ENCODE data around the gene VWDE. TPM values are rescaled to one million over a fixed set of nuclear protein-coding genes. Genes with fewer than 3 reads are reported as not detected.
"Not testable (repeated sequence)": the region's sequence is repeated elsewhere in the genome, so short reads cannot be mapped to it uniquely, and the experiment has no call there.

Gene VWDE
- total RNA-seq, 3 donors from 2014 or later = 8.8 to 17.0 TPM; not detected in 1

DNA sequence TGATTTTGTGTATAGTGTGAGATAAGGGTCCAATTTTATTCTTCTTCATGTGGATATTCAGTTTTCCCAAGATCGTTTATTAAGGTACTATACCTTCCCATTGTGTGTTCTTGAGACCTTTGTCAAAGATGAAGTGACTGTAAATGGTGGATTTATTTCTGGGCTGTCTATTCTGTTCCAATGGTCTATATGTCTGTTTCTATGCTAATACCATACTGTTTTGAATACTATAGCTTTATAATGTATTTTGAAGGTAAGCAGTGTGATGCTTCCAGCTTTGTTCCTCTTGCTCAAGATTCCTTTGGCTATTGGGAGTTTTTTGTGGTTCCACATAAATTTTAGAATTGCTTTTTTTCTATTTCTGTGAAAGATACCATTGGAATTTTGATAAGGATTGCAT, 8.7 kb upstream of the VWDE start:
- H3K27ac ChIP-seq = no peak overlapping the region
- intact Hi-C loops (cut with DNase I; ENCODE audit: low total_unique reads) = no loop called here

DNA sequence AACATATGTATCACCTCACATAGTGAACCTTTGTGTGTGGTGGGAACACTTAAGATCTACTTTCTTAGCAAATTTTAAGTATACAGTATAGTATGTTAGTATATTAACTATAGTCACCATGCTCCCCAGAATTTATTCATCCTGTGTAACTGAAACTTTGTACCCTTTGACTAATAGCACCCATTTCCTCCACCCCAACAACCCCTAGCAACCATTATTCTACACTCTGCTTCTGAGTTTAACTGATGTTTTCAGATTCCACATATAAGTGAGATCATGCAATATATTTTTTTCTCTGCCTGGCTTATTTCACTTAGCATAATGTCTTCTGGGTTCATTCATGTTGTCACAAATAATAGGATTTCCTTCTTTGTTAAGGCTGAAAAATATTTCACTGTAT, 6.9 kb upstream of the VWDE start:
- no peaks in the 10 kb centered on the region for H3K9me3 ChIP-seq
- TF ChIP-seq POLR2AphosphoS5 (IDR thresholded peaks at IDR 0.05) = no peak
- no peak for TF ChIP-seq POLR2A (IDR thresholded peaks at IDR 0.05)
- TF ChIP-seq, protein P1, sequence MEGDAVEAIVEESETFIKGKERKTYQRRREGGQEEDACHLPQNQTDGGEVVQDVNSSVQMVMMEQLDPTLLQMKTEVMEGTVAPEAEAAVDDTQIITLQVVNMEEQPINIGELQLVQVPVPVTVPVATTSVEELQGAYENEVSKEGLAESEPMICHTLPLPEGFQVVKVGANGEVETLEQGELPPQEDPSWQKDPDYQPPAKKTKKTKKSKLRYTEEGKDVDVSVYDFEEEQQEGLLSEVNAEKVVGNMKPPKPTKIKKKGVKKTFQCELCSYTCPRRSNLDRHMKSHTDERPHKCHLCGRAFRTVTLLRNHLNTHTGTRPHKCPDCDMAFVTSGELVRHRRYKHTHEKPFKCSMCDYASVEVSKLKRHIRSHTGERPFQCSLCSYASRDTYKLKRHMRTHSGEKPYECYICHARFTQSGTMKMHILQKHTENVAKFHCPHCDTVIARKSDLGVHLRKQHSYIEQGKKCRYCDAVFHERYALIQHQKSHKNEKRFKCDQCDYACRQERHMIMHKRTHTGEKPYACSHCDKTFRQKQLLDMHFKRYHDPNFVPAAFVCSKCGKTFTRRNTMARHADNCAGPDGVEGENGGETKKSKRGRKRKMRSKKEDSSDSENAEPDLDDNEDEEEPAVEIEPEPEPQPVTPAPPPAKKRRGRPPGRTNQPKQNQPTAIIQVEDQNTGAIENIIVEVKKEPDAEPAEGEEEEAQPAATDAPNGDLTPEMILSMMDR (IDR thresholded peaks at IDR 0.05) = no peak
- no peaks in the 10 kb centered on the region for H3K4me1 ChIP-seq
- H3K27me3 ChIP-seq = no peaks in the 10 kb centered on the region
- DNase-seq (ENCODE audit: low spot score in 2 of 2) = no peak
- H3K4me3 ChIP-seq = no peak overlapping the region
- intact Hi-C loops (cut with DNase I; ENCODE audit: low total_unique reads) = no loop called here
- no peaks in the 10 kb centered on the region for H3K36me3 ChIP-seq
- no peak overlapping the region for H3K27ac ChIP-seq

More for the DNA sequence above, 8.7 kb upstream of the VWDE start:
- DNase-seq (ENCODE audit: low spot score in 2 of 2) = no peak
- Histone ChIP-seq H3K27me3 (no peaks in the 10 kb centered on the region), H3K4me3 (no peak overlapping the region), H3K9me3 (no peaks in the 10 kb centered on the region), H3K36me3 (no peaks in the 10 kb centered on the region), H3K4me1 (no peaks in the 10 kb centered on the region)
- TF ChIP-seq, protein P1 (IDR thresholded peaks at IDR 0.05) = no peak
- TF ChIP-seq POLR2AphosphoS5 (IDR thresholded peaks at IDR 0.05) (no peak), POLR2A (IDR thresholded peaks at IDR 0.05) (no peak)

DNA sequence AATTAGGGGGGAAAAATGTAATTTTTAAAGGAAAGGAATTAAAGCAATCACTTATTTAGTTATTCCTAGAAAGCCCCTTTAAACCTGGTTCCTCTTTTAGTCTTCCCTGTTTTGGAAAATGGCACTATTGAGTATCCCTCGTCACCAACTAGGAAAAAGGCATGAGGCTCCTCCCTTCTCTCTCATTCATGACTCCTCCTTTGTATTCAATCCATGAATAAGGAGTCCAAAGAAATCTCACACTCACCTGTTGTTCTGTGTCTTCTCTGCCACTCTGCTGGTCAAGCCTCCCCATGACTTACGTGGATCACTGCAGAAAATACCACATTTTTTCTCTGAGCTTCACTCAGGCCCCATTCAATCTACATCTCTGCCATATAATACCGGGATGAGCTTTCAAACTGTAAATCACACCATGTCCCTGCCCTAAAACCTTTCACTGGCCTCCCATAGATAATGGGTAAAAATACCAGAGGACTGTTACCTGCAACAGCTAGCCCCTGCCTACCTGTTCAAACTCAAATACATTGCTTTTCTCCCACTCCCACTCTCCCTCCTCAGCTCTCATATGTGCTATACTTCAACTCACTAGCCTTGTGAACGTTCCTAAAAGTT, 5.5 kb upstream of the VWDE start:
- H3K27ac ChIP-seq = no peak overlapping the region
- no peaks in the 10 kb centered on the region for H3K4me1 ChIP-seq
- H3K9me3 ChIP-seq = no peaks in the 10 kb centered on the region
- no peaks in the 10 kb centered on the region for H3K27me3 ChIP-seq
- intact Hi-C loops (cut with DNase I; ENCODE audit: low total_unique reads) = no loop called here
- H3K36me3 ChIP-seq = no peaks in the 10 kb centered on the region
- no peak for TF ChIP-seq POLR2A (IDR thresholded peaks at IDR 0.05)
- TF ChIP-seq, protein P1 (IDR thresholded peaks at IDR 0.05) = no peak
- H3K4me3 ChIP-seq = no peak overlapping the region
- DNase-seq (ENCODE audit: low spot score in 2 of 2) = no peak

DNA sequence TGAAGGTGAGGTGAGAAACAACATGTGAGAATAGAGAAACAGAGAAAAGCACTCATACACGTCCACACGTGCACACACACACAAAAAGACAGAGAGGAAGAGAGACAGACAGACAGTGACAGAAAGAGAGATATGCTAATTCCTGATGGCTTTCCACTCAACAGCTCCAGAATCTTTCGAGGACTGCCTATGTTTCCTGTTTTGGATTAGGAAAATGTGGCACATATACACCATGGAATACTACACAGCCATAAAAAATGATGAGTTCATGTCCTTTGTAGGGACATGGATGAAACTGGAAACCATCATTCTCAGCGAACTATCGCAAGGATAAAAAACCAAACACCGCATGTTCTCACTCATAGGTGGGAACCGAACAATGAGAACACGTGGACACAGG, 4.0 kb upstream of the VWDE start:
- H3K27me3 ChIP-seq; intact Hi-C loops (cut with DNase I; ENCODE audit: low total_unique reads); H3K4me3 ChIP-seq: not testable (repeated sequence)

DNA sequence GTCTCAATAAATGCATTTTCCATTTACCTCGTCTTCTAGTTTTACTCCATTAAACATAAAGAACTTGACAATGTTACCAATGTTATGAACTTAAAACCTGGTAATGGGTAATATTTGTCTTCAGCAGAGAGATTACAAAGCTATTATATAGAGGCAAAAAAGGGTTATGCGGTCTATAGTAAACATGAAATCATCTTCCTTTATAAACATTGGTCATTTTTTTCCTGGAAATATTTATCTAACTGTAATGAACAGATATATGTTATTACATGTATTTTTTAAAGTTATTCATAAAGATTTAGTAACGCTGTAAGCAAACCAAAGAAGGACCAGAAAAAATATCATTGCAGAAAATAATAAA, 1.3 kb downstream of the VWDE start:
- Histone ChIP-seq H3K27ac (no peak overlapping the region), H3K9me3 (peaks cover 0 to 9% of the 10 kb centered on the region in 2 donors), H3K36me3 (no peaks in the 10 kb centered on the region), H3K27me3 (no peaks in the 10 kb centered on the region), H3K4me1 (peaks cover 0 to 3% of the 10 kb centered on the region in 2 donors), H3K4me3 (no peak overlapping the region)
- DNase-seq (ENCODE audit: low spot score in 2 of 2) = no peak
- intact Hi-C loops (cut with DNase I; ENCODE audit: low total_unique reads) = no loop called here
- TF ChIP-seq, protein P1 (IDR thresholded peaks at IDR 0.05) = no peak
- TF ChIP-seq POLR2AphosphoS5 (IDR thresholded peaks at IDR 0.05) = no peak
- no peak for TF ChIP-seq POLR2A (IDR thresholded peaks at IDR 0.05)

More for the DNA sequence above, 4.0 kb upstream of the VWDE start:
- not testable (repeated sequence) for DNase-seq (ENCODE audit: low spot score in 2 of 2); H3K9me3 ChIP-seq; H3K4me1 ChIP-seq; H3K27ac ChIP-seq; H3K36me3 ChIP-seq
